Body of pancreas (tissue), 4 donors: ENCODE data around the gene IHH. TPM values are rescaled to one million over a fixed set of nuclear protein-coding genes. Genes with fewer than 3 reads are reported as not detected.

Experiments used
- ATAC-seq: fragments of 150-250 bp; one replicate; pipeline ENCODE4 v1.9.1; 2016
- DNase-seq, 4 donors: peaks; one replicate each; pipeline ENCODE4 v3.0.0-alpha.2; 2019
- H3K27ac ChIP-seq, 4 donors: fragments of 200-600 bp; sonication (generic); 1 replicate in 3 of 4; 2 replicates in 1 of 4; pipeline versions ENCODE4 v1.5.1 to v1.6.1; 2016 to 2019; ENCODE audit warnings: mild to moderate bottlenecking in 1 of 4, mixed read lengths in 1 of 4, moderate library complexity in 1 of 4
- H3K27me3 ChIP-seq, 2 donors: fragments of 200-600 bp; sonication (generic); one replicate each; pipeline ENCODE4 v1.6.0; 2016; ENCODE audit warnings: mild to moderate bottlenecking in 1 of 2
- H3K36me3 ChIP-seq, 2 donors: fragments of 200-600 bp; sonication (generic); replicated peaks in 1 of 2; 2 replicates each; pipeline ENCODE4 v1.5.1; 2016; ENCODE audit warnings: low read depth in 2 of 2; ENCODE audit not compliant: insufficient read depth in 1 of 2
- H3K4me1 ChIP-seq: fragments of 200-600 bp; sonication (generic); one replicate; pipeline ENCODE4 v1.6.0; 2016
- H3K4me3 ChIP-seq, 2 donors: fragments of 200-600 bp; sonication (generic); 1 replicate in 1 of 2; 2 replicates in 1 of 2; pipeline ENCODE4 v1.5.1; 2016 to 2019
- H3K9me3 ChIP-seq, 3 donors: fragments of 200-600 bp; sonication (generic); 1 replicate in 2 of 3; 2 replicates in 1 of 3; pipeline ENCODE4 v1.5.1; 2016
- CTCF ChIP-seq, 7 experiments: fragments of 450-650 bp in 4 of 7; fragments of 200-600 bp in 3 of 7; sonication (generic) in 3 of 7; IDR thresholded peaks; one replicate each; pipeline ENCODE4 v1.5.1; 2016 to 2019; ENCODE audit warnings: antibody characterized with exemption in 7 of 7
- POLR2A ChIP-seq, 3 donors: fragments of 450-650 bp; IDR thresholded peaks; one replicate each; pipeline ENCODE4 v1.6.1; 2016; ENCODE audit warnings: antibody characterized with exemption in 3 of 3, mild to moderate bottlenecking in 2 of 3
- WGBS, 2 donors: methylation state at CpG; one replicate each; pipeline ENCODE4 v1.1.5; 2017; 5-methylcytosine and 5-hydroxymethylcytosine counted together
- intact Hi-C: fragments of 100-400 bp; cut with DNase I; formaldehyde crosslinking; loops from one replicate; pipeline ENCODE4 v1.15.1; 2023
- total RNA-seq, 2 donors: library from RNA; depleted of rRNA; stranded (reverse); fragments of >200 nt; gene quantifications; one replicate each; pipeline ENCODE4 v1.1.0, GENCODE V29; 2016

The IHH gene
- total RNA-seq, 2 donors from 2014 or later, result 1.0 TPM; not detected in 1

- no peak for TF ChIP-seq POLR2A (IDR thresholded peaks at IDR 0.05)
- TF ChIP-seq CTCF (IDR thresholded peaks at IDR 0.05), result no peak
- Histone ChIP-seq H3K4me3 (no peak overlapping the region), H3K9me3 (no peaks in the 10 kb centered on the region), H3K27me3 (no peaks in the 10 kb centered on the region), H3K36me3 (no peaks in the 10 kb centered on the region), H3K4me1 (no peaks in the 10 kb centered on the region), H3K27ac (no peak overlapping the region)
- ATAC-seq (no peak), DNase-seq (no peak)
- WGBS, 2 donors, result 78 to 82% methylated on average over 9 to 11 of the region's 11 CpGs
- intact Hi-C loops, result no loop called here
These were observed 39.9 kb downstream of the IHH start for GRCh38 chr2:219020604-219021365.

GRCh38 chr2:219019436-219019835 lies 41.3 kb downstream of the IHH start:
- no peak overlapping the region for H3K4me3 ChIP-seq

GRCh38 chr2:219018726-219019125 lies 42.0 kb downstream of the IHH start:
- 71 to 89% methylated on average over 7 to 10 of the region's 10 CpGs for WGBS, 2 donors
- H3K36me3 ChIP-seq, result no peaks in the 10 kb centered on the region
- H3K4me1 ChIP-seq, result no peaks in the 10 kb centered on the region
- no peak overlapping the region for H3K4me3 ChIP-seq
- H3K9me3 ChIP-seq, result no peaks in the 10 kb centered on the region
- no peak for ATAC-seq
- intact Hi-C loops, result no loop called here
- DNase-seq, result no peak
- H3K27me3 ChIP-seq, result no peaks in the 10 kb centered on the region
- no peak overlapping the region for H3K27ac ChIP-seq
- TF ChIP-seq CTCF (IDR thresholded peaks at IDR 0.05), result no peak
- no peak for TF ChIP-seq POLR2A (IDR thresholded peaks at IDR 0.05)

More at GRCh38 chr2:219019436-219019835, 41.3 kb downstream of the IHH start:
- no peak for ATAC-seq
- intact Hi-C loops, result no loop called here
- TF ChIP-seq POLR2A (IDR thresholded peaks at IDR 0.05) (no peak), CTCF (IDR thresholded peaks at IDR 0.05) (no peak)
- no peaks in the 10 kb centered on the region for H3K36me3 ChIP-seq
- no peak for DNase-seq
- no peaks in the 10 kb centered on the region for H3K27me3 ChIP-seq
- no peaks in the 10 kb centered on the region for H3K4me1 ChIP-seq
- H3K9me3 ChIP-seq, result no peaks in the 10 kb centered on the region
- WGBS, 2 donors, result 46 to 58% methylated on average over 2 to 6 of the region's 6 CpGs
- H3K27ac ChIP-seq, result no peak overlapping the region

DNA sequence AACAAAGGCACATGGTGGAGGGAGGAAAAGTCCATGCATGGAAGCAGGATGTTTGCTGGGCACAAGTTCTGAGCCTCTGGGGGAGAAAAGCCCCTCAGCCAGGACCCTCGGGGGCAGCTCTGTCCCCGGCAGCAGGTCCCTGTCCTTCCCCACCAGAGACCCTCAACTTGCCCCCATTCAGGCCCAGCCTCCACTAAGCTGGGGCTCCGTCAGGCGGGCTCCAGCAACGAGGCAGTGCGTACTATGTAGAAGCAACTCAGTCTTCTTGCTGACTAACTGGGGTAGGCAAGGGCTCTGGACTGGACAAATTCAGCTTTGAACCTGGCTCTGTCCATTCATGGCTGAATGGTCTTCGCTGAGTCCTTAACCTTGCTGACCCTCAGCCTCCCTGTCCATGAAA lies 42.4 kb downstream of the IHH start:
- Histone ChIP-seq H3K27ac (no peak overlapping the region), H3K27me3 (no peaks in the 10 kb centered on the region), H3K4me3 (no peak overlapping the region), H3K36me3 (no peaks in the 10 kb centered on the region), H3K4me1 (no peaks in the 10 kb centered on the region), H3K9me3 (no peaks in the 10 kb centered on the region)
- DNase-seq (no peak), ATAC-seq (no peak)
- TF ChIP-seq POLR2A (IDR thresholded peaks at IDR 0.05) (no peak), CTCF (IDR thresholded peaks at IDR 0.05) (no peak)
- intact Hi-C loops, result no loop called here
- 72 to 79% methylated on average over 7 of the region's 7 CpGs for WGBS, 2 donors
